ENCODE results near the gene LIMS1. TPM values are rescaled to one million over a fixed set of nuclear protein-coding genes. Genes with fewer than 3 reads are reported as not detected.

The LIMS1 gene
- total RNA-seq, 1 donor from 2014 or later: 33.3 TPM

GRCh38 chr2:108628936-108629335 lies 94.7 kb downstream of the LIMS1 start:
- H3K9me3 Mint-ChIP-seq: no peaks in the 10 kb centered on the region
- no peaks in the 10 kb centered on the region for H3K36me3 Mint-ChIP-seq (ENCODE audit: low read depth)
- POLR2A ChIA-PET: interaction anchor here (0.7 to 0.8 kb wide), 3 partner anchors 8 to 17 kb away, joined by 3 to 4 read pairs (median 3); no protein-coding TSS in a partner anchor
- DNase-seq (no peak), ATAC-seq (ENCODE audit: low read depth) (no peak)
- no peak for TF ChIP-seq CTCF (IDR thresholded peaks at IDR 0.05)
- H3K27me3 Mint-ChIP-seq: no peaks in the 10 kb centered on the region
- H3K27ac Mint-ChIP-seq: no peak overlapping the region
- no peak overlapping the region for H3K4me3 Mint-ChIP-seq
- intact Hi-C loops (cut with micrococcal nuclease): loop anchor here (1.0 kb wide), 1 partner anchor 8 kb away; no protein-coding TSS in a partner anchor
- H3K4me1 Mint-ChIP-seq: peaks cover 50% of the 10 kb centered on the region
- CTCF ChIA-PET: interaction anchor here (1.1 to 1.4 kb wide), 2 partner anchors 21 to 22 kb away, joined by 3 to 4 read pairs; no protein-coding TSS in a partner anchor

- ChIA-PET POLR2A (interaction anchor here (0.7 to 0.8 kb wide), 3 partner anchors 9 to 17 kb away, joined by 3 to 4 read pairs (median 3); no protein-coding TSS in a partner anchor), CTCF (interaction anchor here (1.1 to 1.4 kb wide), 2 partner anchors 21 to 23 kb away, joined by 3 to 4 read pairs; no protein-coding TSS in a partner anchor)
- Mint-ChIP-seq H3K27ac (peak overlapping the region; percentile 35), H3K4me1 (peaks cover 52% of the 10 kb centered on the region), H3K4me3 (no peak overlapping the region), H3K9me3 (no peaks in the 10 kb centered on the region), H3K36me3 (ENCODE audit: low read depth) (no peaks in the 10 kb centered on the region), H3K27me3 (no peaks in the 10 kb centered on the region)
- no peak for TF ChIP-seq CTCF (IDR thresholded peaks at IDR 0.05)
- DNase-seq (no peak), ATAC-seq (ENCODE audit: low read depth) (peak; percentile 37)
- intact Hi-C loops (cut with micrococcal nuclease): loop anchor here (1.0 kb wide), 1 partner anchor 8 kb away; no protein-coding TSS in a partner anchor
Measured at GRCh38 chr2:108629417-108629816, 95.1 kb downstream of the LIMS1 start.

- DNase-seq (no peak), ATAC-seq (ENCODE audit: low read depth) (no peak)
- TF ChIP-seq CTCF (IDR thresholded peaks at IDR 0.05): no peak
- H3K4me3 Mint-ChIP-seq: no peak overlapping the region
- peaks cover 52% of the 10 kb centered on the region for H3K4me1 Mint-ChIP-seq
- H3K9me3 Mint-ChIP-seq: no peaks in the 10 kb centered on the region
- no peaks in the 10 kb centered on the region for H3K27me3 Mint-ChIP-seq
- POLR2A ChIA-PET: interaction anchor here (0.7 to 2.3 kb wide), 3 partner anchors 10 to 37 kb away, joined by 5 to 14 read pairs (median 6); no protein-coding TSS in a partner anchor
- intact Hi-C loops (cut with micrococcal nuclease): loop anchor here (1.0 kb wide), 1 partner anchor 18 kb away; no protein-coding TSS in a partner anchor
- H3K27ac Mint-ChIP-seq: no peak overlapping the region
- no peaks in the 10 kb centered on the region for H3K36me3 Mint-ChIP-seq (ENCODE audit: low read depth)
- CTCF ChIA-PET: interaction anchor here (0.6 to 1.2 kb wide), 2 partner anchors 9 to 36 kb away, joined by 3 read pairs; no protein-coding TSS in a partner anchor
Measured at GRCh38 chr2:108630567-108631405, 96.5 kb downstream of the LIMS1 start.

- H3K9me3 Mint-ChIP-seq: no peaks in the 10 kb centered on the region
- no peak for ATAC-seq (ENCODE audit: low read depth)
- no peaks in the 10 kb centered on the region for H3K27me3 Mint-ChIP-seq
- CTCF ChIA-PET: interaction anchor here (1.2 to 5.2 kb wide), 2 partner anchors 10 to 21 kb away, joined by 3 to 56 read pairs; no protein-coding TSS in a partner anchor
- no peaks in the 10 kb centered on the region for H3K36me3 Mint-ChIP-seq (ENCODE audit: low read depth)
- intact Hi-C loops (cut with micrococcal nuclease): no loop called here
- TF ChIP-seq CTCF (IDR thresholded peaks at IDR 0.05): no peak
- DNase-seq: no peak
- POLR2A ChIA-PET: interaction anchor here (2.2 to 2.3 kb wide), 2 partner anchors 12 to 20 kb away, joined by 6 to 14 read pairs; no protein-coding TSS in a partner anchor
- no peak overlapping the region for H3K27ac Mint-ChIP-seq
- H3K4me1 Mint-ChIP-seq: peaks cover 61% of the 10 kb centered on the region
- H3K4me3 Mint-ChIP-seq: no peak overlapping the region
Measured at GRCh38 chr2:108632332-108633160, 98.3 kb downstream of the LIMS1 start.
